Glutamatergic neuron (in vitro differentiated cells): Measurements from ENCODE around the gene GRIP1. TPM values are rescaled to one million over a fixed set of nuclear protein-coding genes. Genes with fewer than 3 reads are reported as not detected.
"Not testable (repeated sequence)": the region's sequence is repeated elsewhere in the genome, so short reads cannot be mapped to it uniquely, and the experiment has no call there.

ENCODE experiments used
- DNase-seq: peaks from one replicate; pipeline ENCODE4 v3.0.0; 2022
- H3K27ac Mint-ChIP-seq: one replicate; pipeline ENCODE4 v1.8.0; 2020; ENCODE audit warnings: mild to moderate bottlenecking, mixed read lengths, inconsistent platforms; ENCODE audit not compliant: unreplicated experiment
- H3K27me3 Mint-ChIP-seq: one replicate; pipeline ENCODE4 v1.8.0; 2020; ENCODE audit warnings: mild to moderate bottlenecking, moderate library complexity, mixed read lengths, inconsistent platforms; ENCODE audit not compliant: unreplicated experiment
- H3K36me3 Mint-ChIP-seq: one replicate; pipeline ENCODE4 v1.8.0; 2020; ENCODE audit warnings: mild to moderate bottlenecking, mixed read lengths, inconsistent platforms; ENCODE audit not compliant: unreplicated experiment
- H3K4me1 Mint-ChIP-seq: one replicate; pipeline ENCODE4 v1.8.0; 2020; ENCODE audit warnings: mild to moderate bottlenecking, low read depth, mixed read lengths, inconsistent platforms; ENCODE audit not compliant: unreplicated experiment
- H3K4me3 Mint-ChIP-seq: one replicate; pipeline ENCODE4 v1.8.0; 2020; ENCODE audit warnings: mild to moderate bottlenecking, mixed read lengths, inconsistent platforms; ENCODE audit not compliant: unreplicated experiment
- H3K9me3 Mint-ChIP-seq: one replicate; pipeline ENCODE4 v1.8.0; 2020; ENCODE audit warnings: mild to moderate bottlenecking, moderate library complexity, mixed read lengths, inconsistent platforms; ENCODE audit not compliant: unreplicated experiment
- CTCF ChIP-seq: fragments of 200-600 bp; sonication (generic); IDR thresholded peaks from one replicate; pipeline ENCODE4 v1.5.0; 2021; ENCODE audit not compliant: partially characterized antibody, unreplicated experiment
- total RNA-seq: library from RNA; stranded (reverse); fragmentation: NEBNext Ultra II Directional; extraction: Animal tissue kit (Norgen Biotek cat#: 25700); gene quantifications from one replicate; pipeline ENCODE4 v1.2.1, GENCODE V29; 2021; ENCODE audit not compliant: unreplicated experiment

Gene GRIP1
- total RNA-seq, 1 donor from 2014 or later: 67.1 TPM

- Mint-ChIP-seq H3K27ac (no peak overlapping the region), H3K4me3 (no peak overlapping the region), H3K27me3 (peaks cover 7% of the 10 kb centered on the region), H3K4me1 (peaks cover 4% of the 10 kb centered on the region), H3K9me3 (peaks cover 2% of the 10 kb centered on the region), H3K36me3 (no peaks in the 10 kb centered on the region)
- TF ChIP-seq CTCF: no peak
- DNase-seq: no peak
Measured at GRCh38 chr12:66499000-66499399, 179.9 kb downstream of the GRIP1 start.

- not testable (repeated sequence) for H3K36me3 Mint-ChIP-seq, H3K27ac Mint-ChIP-seq, H3K27me3 Mint-ChIP-seq, H3K9me3 Mint-ChIP-seq, H3K4me1 Mint-ChIP-seq, DNase-seq, H3K4me3 Mint-ChIP-seq
Measured at GRCh38 chr12:66498059-66498458, 180.8 kb downstream of the GRIP1 start.

DNA sequence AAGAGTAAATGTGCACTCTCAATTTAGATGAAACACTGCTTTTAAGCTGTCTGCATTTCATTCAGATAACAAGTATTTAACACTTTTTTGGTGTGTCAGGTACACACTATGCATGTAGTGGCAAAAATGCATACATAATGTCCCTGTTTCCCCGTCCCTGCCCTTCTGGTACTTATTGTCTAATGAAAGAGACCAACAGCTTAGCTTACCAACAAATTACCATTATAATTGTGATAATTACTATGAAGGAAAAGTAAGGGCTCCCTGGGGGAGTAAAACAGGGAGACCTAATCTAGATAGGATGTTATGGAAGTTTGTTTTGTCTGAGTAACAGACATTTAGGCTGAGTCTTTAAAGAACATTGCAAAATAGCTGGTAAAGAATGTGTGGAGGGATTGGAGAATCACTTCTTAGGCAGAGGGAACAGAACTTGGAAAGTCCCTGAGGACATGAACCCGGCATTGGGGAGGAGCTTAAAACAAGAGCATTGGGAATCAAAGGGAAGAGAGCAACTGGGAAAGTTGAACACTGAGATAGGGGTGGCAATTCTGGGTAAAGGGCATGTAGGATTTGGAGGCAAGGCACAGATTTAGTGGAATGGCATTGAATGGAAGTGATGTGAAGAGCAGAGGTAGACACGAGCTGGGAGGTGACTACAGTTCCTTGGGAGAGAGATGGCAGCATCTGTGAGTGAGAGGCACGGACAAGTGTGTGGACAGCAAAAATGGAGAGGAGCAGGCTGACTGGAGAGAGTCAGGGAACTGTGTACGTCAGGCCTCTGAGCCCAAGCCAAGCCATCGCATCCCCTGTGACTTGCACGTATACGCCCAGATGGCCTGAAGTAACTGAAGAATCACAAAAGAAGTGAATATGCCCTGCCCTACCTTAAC is 181.6 kb downstream of the GRIP1 start:
- H3K4me3 Mint-ChIP-seq: no peak overlapping the region
- H3K9me3 Mint-ChIP-seq: peaks cover 2% of the 10 kb centered on the region
- H3K27me3 Mint-ChIP-seq: peaks cover 7% of the 10 kb centered on the region
- DNase-seq: no peak
- H3K36me3 Mint-ChIP-seq: no peaks in the 10 kb centered on the region
- no peak overlapping the region for H3K27ac Mint-ChIP-seq
- H3K4me1 Mint-ChIP-seq: peaks cover 4% of the 10 kb centered on the region
- no peak for TF ChIP-seq CTCF

DNA sequence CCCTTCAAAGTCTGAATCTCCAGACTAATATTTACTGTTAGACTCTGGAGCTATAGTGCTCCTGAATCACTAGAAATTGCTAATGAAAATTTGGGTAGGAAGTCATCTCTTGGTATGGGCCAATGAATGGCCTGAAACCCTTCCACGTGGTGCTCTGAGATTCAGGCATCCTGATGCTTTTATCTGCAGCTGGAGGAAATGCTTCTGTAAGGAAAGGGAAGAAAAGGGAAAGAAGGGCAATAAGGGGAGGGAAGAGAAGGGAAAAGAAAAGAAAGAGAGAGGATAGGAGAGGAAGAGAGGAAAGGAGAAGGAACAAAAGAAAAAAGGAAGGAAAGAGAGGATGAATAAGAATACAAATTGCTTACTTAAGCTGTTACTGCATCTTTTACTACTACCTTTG is 182.3 kb downstream of the GRIP1 start:
- Mint-ChIP-seq H3K4me3 (no peak overlapping the region), H3K36me3 (no peaks in the 10 kb centered on the region), H3K4me1 (peaks cover 4% of the 10 kb centered on the region), H3K9me3 (peaks cover 2% of the 10 kb centered on the region), H3K27me3 (peaks cover 7% of the 10 kb centered on the region), H3K27ac (no peak overlapping the region)
- DNase-seq: no peak
- TF ChIP-seq CTCF: no peak

GRCh38 chr12:66495709-66496108 is 183.2 kb downstream of the GRIP1 start:
- Mint-ChIP-seq H3K9me3 (peaks cover 2% of the 10 kb centered on the region), H3K4me3 (no peak overlapping the region), H3K4me1 (peaks cover 4% of the 10 kb centered on the region), H3K27ac (no peak overlapping the region), H3K27me3 (peaks cover 7% of the 10 kb centered on the region), H3K36me3 (no peaks in the 10 kb centered on the region)
- DNase-seq: no peak
- no peak for TF ChIP-seq CTCF
